LNCaP clone FGC (cell line): ENCODE data around the gene RABL3.
"Not testable (repeated sequence)": the region's sequence is repeated elsewhere in the genome, so short reads cannot be mapped to it uniquely, and the experiment has no call there.

Source experiments
- DNase-seq: peaks from one replicate; pipeline ENCODE4 v3.0.0-alpha.2; 2011; ENCODE audit warnings: low read depth
- H3K4me3 ChIP-seq: 2 replicates; pipeline ENCODE4 v1.5.1; 2011; ENCODE audit warnings: mild to moderate bottlenecking, low read depth, low read length, control low read depth
- CTCF ChIP-seq: IDR thresholded peaks from 2 replicates; pipeline ENCODE4 v1.5.1; 2012; ENCODE audit warnings: mild to moderate bottlenecking; ENCODE audit not compliant: control insufficient read depth, insufficient read depth; ENCODE audit errors: extremely low read depth

RABL3 gene

GRCh38 chr3:120649830-120650233, 92.5 kb downstream of the RABL3 start:
- DNase-seq = no peak
- H3K4me3 ChIP-seq = no peak overlapping the region
- no peak for TF ChIP-seq CTCF

- no peak for DNase-seq
- no peak overlapping the region for H3K4me3 ChIP-seq
- no peak for TF ChIP-seq CTCF
Measured at GRCh38 chr3:120648290-120648689, 94.0 kb downstream of the RABL3 start.

- no peak overlapping the region for H3K4me3 ChIP-seq
- no peak for TF ChIP-seq CTCF
- DNase-seq = no peak
Measured at GRCh38 chr3:120646771-120647432, 95.4 kb downstream of the RABL3 start.

- no peak for TF ChIP-seq CTCF
- H3K4me3 ChIP-seq = no peak overlapping the region
- no peak for DNase-seq
Measured at GRCh38 chr3:120645083-120645845, 97.1 kb downstream of the RABL3 start.

- H3K4me3 ChIP-seq = no peak overlapping the region
- TF ChIP-seq CTCF = no peak
- no peak for DNase-seq
Measured at GRCh38 chr3:120642368-120642948, 99.9 kb downstream of the RABL3 start.

- no peak for TF ChIP-seq CTCF
- no peak for DNase-seq
- no peak overlapping the region for H3K4me3 ChIP-seq
Measured at GRCh38 chr3:120641696-120642246, 100.5 kb downstream of the RABL3 start.

- TF ChIP-seq CTCF = no peak
- DNase-seq = no peak
- H3K4me3 ChIP-seq = no peak overlapping the region
Measured at GRCh38 chr3:120640231-120640630, 102.1 kb downstream of the RABL3 start.

- H3K4me3 ChIP-seq, DNase-seq: not testable (repeated sequence)
Measured at GRCh38 chr3:120638820-120639219, 103.5 kb downstream of the RABL3 start.
